Measurements from ENCODE around the gene NME9.
"Not testable (repeated sequence)": the region's sequence is repeated elsewhere in the genome, so short reads cannot be mapped to it uniquely, and the experiment has no call there.

NME9 gene

DNA sequence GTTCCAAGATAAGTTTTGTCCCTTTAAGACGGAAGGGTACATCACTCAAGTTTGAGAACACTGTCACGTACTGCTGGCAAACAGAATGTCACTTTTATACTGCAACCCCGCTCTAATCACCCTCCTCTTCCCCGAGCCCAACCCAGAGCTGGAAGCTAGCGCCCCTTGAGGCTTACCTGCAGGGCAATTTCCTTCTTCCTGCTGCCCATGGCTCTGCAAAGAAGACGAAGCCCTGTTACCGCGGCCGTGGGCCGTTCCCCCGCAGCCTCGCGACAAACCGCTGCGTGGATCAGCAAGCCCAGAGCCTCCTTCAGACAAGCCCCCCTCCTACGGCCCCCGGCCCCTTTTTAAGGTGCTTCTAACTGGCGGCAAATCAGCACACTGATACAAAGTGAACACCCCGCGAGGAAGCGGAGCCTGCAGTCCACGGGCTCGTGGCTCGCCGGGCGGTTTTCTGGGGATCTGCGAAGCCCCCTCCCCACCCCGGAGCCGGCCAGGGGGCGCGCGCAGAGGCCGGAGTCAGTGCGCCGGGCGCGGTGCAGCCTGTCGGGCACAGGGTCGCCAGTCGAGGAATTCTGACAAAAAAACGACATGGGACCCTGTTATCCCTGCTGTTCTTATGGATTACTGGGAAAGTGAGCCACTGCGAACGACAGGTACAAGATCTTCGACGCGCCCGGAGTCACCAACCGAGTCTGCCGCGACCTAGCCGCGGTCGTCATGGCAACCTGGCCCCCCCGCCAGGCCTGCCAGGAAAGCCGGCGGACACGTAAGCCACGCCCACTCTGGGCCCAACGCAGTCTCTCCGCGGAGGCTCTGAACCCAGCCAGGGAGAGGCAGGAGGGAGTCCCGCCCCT lies at the start of gene NME9:
NME9 (minus strand) TSS at position 725 of the 857 bp plus-strand sequence; CDS start at position 209, 516 bp downstream.
- Histone ChIP-seq H3K36me3 (ENCODE audit: control insufficient read depth, insufficient read depth, low read length) (no peaks in the 10 kb centered on the region), H3K27me3 (ENCODE audit: control insufficient read depth, insufficient read depth, low read length) (no peaks in the 10 kb centered on the region), H3K4me1 (ENCODE audit: control insufficient read depth, insufficient read depth, low read length) (no peaks in the 10 kb centered on the region), H3K4me3 (ENCODE audit: low read length) (peak within 1 kb of the TSS; percentile 50; the same call in 1 of the 2 replicates), H3K27ac (ENCODE audit: low read length) (no peak within 1 kb of the TSS), H3K9me3 (ENCODE audit: control insufficient read depth, insufficient read depth, low read length) (no peaks in the 10 kb centered on the region)
- WGBS (ENCODE audit: insufficient coverage, insufficient read length): no CpG with 5 or more reads among the region's 62 CpGs
- peak; percentile 94 for DNase-seq (ENCODE audit: low read depth, low spot score)

DNA sequence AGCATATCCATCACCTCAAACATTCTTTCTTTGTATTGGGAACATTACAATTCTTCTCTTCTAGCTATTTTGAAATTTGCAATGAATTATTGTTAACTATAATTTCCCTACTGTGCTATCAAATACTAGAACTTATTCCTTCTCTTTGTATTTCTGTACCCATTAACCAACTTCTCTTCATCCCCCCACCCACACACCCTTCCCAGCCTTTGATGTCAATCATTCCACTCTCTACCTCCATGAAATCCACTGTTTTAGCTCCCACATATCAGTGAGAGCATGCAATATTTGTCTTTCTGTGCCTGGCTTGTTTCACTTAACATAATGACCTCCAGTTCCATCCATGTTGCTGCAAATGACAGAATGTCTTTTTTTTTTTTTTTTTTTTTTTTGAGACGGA lies 49.3 kb upstream of the NME9 start:
- Histone ChIP-seq H3K27me3 (ENCODE audit: control insufficient read depth, insufficient read depth, low read length) (no peaks in the 10 kb centered on the region), H3K9me3 (ENCODE audit: control insufficient read depth, insufficient read depth, low read length) (no peaks in the 10 kb centered on the region; the same call in 1 of the 2 replicates), H3K4me1 (ENCODE audit: control insufficient read depth, insufficient read depth, low read length) (0 out of 2 replicates have a peak, but pooled peaks cover 2% of the 10 kb centered on the region), H3K27ac (ENCODE audit: low read length) (no peak overlapping the region), H3K36me3 (ENCODE audit: control insufficient read depth, insufficient read depth, low read length) (no peaks in the 10 kb centered on the region), H3K4me3 (ENCODE audit: low read length) (no peak overlapping the region)
- no peak for DNase-seq (ENCODE audit: low read depth, low spot score)
- no CpG with 5 or more reads among the region's 1 CpG for WGBS (ENCODE audit: insufficient coverage, insufficient read length)

DNA sequence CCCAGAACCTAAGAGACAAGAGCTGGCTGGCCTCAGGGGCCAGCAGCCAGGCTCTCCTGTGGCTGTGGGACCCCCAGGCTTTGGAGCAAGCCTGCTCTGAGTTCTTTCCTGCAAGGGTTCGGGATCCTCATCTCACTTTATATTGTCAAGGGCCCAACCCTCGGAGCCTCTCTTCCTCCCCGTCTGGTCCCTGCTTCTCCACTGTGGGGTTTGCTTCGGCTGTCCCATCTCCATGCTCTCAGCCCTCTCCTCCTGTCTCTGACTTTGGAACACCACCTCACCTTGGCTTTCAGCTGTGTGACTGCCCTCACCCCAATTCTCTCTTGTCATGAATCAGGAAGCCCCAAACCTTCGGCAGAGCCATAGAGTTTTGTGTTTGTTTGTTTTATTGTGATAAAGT lies 48.7 kb upstream of the NME9 start:
- DNase-seq (ENCODE audit: low read depth, low spot score): no peak
- WGBS (ENCODE audit: insufficient coverage, insufficient read length): no CpG with 5 or more reads among the region's 5 CpGs
- H3K9me3 ChIP-seq (ENCODE audit: control insufficient read depth, insufficient read depth, low read length): no peaks in the 10 kb centered on the region
- 0 out of 2 replicates have a peak, but pooled peaks cover 2% of the 10 kb centered on the region for H3K4me1 ChIP-seq (ENCODE audit: control insufficient read depth, insufficient read depth, low read length)
- no peak overlapping the region for H3K27ac ChIP-seq (ENCODE audit: low read length)
- H3K27me3 ChIP-seq (ENCODE audit: control insufficient read depth, insufficient read depth, low read length): no peaks in the 10 kb centered on the region
- no peak overlapping the region for H3K4me3 ChIP-seq (ENCODE audit: low read length)
- H3K36me3 ChIP-seq (ENCODE audit: control insufficient read depth, insufficient read depth, low read length): no peaks in the 10 kb centered on the region

DNA sequence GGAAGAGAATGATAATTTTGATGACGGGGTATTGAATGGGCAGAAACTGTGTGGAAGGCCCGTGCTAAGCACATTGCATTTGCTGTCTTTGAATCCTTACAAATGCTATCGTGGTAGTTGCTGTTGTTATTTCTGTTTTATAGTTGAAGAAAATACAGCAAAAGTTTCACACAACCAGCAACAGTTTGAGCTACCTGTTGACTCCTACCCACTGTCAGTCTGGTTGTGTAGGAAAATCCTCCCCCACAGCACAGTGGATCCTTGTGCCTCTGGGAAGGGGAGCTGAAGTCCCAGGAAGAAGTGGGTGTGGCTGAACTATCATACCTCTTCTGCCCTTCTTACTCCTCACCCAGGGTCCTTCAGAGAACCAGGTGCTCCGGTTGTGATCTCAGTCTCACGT lies 48.2 kb upstream of the NME9 start:
- Histone ChIP-seq H3K9me3 (ENCODE audit: control insufficient read depth, insufficient read depth, low read length) (no peaks in the 10 kb centered on the region), H3K4me1 (ENCODE audit: control insufficient read depth, insufficient read depth, low read length) (0 out of 2 replicates have a peak, but pooled peaks cover 2% of the 10 kb centered on the region), H3K27me3 (ENCODE audit: control insufficient read depth, insufficient read depth, low read length) (no peaks in the 10 kb centered on the region), H3K4me3 (ENCODE audit: low read length) (no peak overlapping the region), H3K27ac (ENCODE audit: low read length) (no peak overlapping the region), H3K36me3 (ENCODE audit: control insufficient read depth, insufficient read depth, low read length) (no peaks in the 10 kb centered on the region)
- no peak for DNase-seq (ENCODE audit: low read depth, low spot score)
- WGBS (ENCODE audit: insufficient coverage, insufficient read length): 100% methylated on average over 1 of the region's 5 CpGs

GRCh38 chr3:138377212-138377611 lies 47.6 kb upstream of the NME9 start:
- H3K9me3 ChIP-seq (ENCODE audit: control insufficient read depth, insufficient read depth, low read length); H3K27me3 ChIP-seq (ENCODE audit: control insufficient read depth, insufficient read depth, low read length); H3K4me3 ChIP-seq (ENCODE audit: low read length); DNase-seq (ENCODE audit: low read depth, low spot score); H3K36me3 ChIP-seq (ENCODE audit: control insufficient read depth, insufficient read depth, low read length); H3K27ac ChIP-seq (ENCODE audit: low read length); H3K4me1 ChIP-seq (ENCODE audit: control insufficient read depth, insufficient read depth, low read length): not testable (repeated sequence)
- no CpG with 5 or more reads among the region's 11 CpGs for WGBS (ENCODE audit: insufficient coverage, insufficient read length)

DNA sequence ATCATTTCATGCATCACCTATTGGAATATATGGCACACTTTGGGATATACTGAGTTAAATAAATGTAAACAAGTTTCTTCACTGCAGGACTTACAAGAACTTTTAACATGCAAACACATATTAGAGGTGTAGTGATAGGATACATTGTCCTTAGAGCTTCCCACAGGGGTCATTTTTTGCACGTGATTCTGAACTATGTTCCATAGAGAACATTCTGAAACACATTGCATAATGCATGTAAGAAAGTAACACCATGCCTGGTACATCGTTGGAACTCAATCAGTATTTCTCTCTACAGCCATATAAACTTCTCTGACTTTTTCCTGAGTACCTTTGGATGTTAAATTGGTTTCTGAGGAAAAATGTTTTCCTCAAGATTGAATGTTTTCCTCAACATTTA lies 47.0 kb upstream of the NME9 start:
- Histone ChIP-seq H3K4me1 (ENCODE audit: control insufficient read depth, insufficient read depth, low read length) (no peaks in the 10 kb centered on the region), H3K9me3 (ENCODE audit: control insufficient read depth, insufficient read depth, low read length) (no peaks in the 10 kb centered on the region), H3K27ac (ENCODE audit: low read length) (no peak overlapping the region), H3K4me3 (ENCODE audit: low read length) (no peak overlapping the region), H3K27me3 (ENCODE audit: control insufficient read depth, insufficient read depth, low read length) (no peaks in the 10 kb centered on the region), H3K36me3 (ENCODE audit: control insufficient read depth, insufficient read depth, low read length) (no peaks in the 10 kb centered on the region)
- WGBS (ENCODE audit: insufficient coverage, insufficient read length): no CpG with 5 or more reads among the region's 2 CpGs
- no peak for DNase-seq (ENCODE audit: low read depth, low spot score)

DNA sequence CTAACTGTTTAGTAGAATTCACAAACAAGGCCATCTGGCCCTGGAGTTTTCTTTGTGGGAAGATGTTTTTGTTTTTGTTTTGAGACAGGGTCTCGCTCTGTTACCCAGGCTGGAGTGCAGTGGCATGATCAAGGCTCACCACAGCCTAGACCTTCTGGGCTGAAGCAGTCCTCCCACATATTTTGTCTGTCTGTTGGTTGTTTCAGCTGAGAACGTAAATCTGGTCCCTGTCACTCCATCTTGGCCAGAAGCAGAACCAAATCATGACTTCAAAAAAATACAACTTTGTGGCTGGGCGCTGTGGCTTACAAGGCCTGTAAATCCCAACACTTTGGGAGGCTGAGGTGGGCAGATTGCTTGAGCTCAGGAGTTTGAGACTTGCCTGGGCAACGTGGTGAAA lies 45.8 kb upstream of the NME9 start:
- no CpG with 5 or more reads among the region's 4 CpGs for WGBS (ENCODE audit: insufficient coverage, insufficient read length)
- H3K9me3 ChIP-seq (ENCODE audit: control insufficient read depth, insufficient read depth, low read length): no peaks in the 10 kb centered on the region
- no peak for DNase-seq (ENCODE audit: low read depth, low spot score)
- no peaks in the 10 kb centered on the region for H3K4me1 ChIP-seq (ENCODE audit: control insufficient read depth, insufficient read depth, low read length)
- no peak overlapping the region for H3K4me3 ChIP-seq (ENCODE audit: low read length)
- no peaks in the 10 kb centered on the region for H3K36me3 ChIP-seq (ENCODE audit: control insufficient read depth, insufficient read depth, low read length)
- H3K27ac ChIP-seq (ENCODE audit: low read length): no peak overlapping the region
- no peaks in the 10 kb centered on the region for H3K27me3 ChIP-seq (ENCODE audit: control insufficient read depth, insufficient read depth, low read length)

GRCh38 chr3:138374573-138375134 lies 45.0 kb upstream of the NME9 start:
- Histone ChIP-seq H3K27me3 (ENCODE audit: control insufficient read depth, insufficient read depth, low read length) (no peaks in the 10 kb centered on the region), H3K4me1 (ENCODE audit: control insufficient read depth, insufficient read depth, low read length) (no peaks in the 10 kb centered on the region), H3K27ac (ENCODE audit: low read length) (no peak overlapping the region), H3K9me3 (ENCODE audit: control insufficient read depth, insufficient read depth, low read length) (no peaks in the 10 kb centered on the region), H3K4me3 (ENCODE audit: low read length) (no peak overlapping the region), H3K36me3 (ENCODE audit: control insufficient read depth, insufficient read depth, low read length) (no peaks in the 10 kb centered on the region)
- DNase-seq (ENCODE audit: low read depth, low spot score): no peak
- WGBS (ENCODE audit: insufficient coverage, insufficient read length): no CpG with 5 or more reads among the region's 2 CpGs

DNA sequence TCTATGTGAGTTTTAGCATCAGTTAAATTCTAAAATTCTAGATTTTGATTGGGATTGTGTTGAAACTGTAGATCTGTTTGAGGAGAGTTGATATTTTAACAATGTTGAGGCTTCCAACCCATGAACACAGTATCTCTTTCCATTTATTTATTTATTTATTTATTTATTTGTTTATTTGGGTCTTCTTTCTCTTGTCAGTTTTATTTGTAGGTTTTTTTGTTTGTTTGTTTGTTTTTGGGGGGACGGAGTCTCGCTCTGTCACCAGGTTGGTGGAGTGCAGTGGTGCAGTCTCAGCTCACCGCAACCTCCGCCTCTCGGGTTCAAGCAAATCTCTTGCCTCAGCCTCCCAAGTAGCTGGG lies 44.1 kb upstream of the NME9 start:
- Histone ChIP-seq H3K27me3 (ENCODE audit: control insufficient read depth, insufficient read depth, low read length) (no peaks in the 10 kb centered on the region), H3K9me3 (ENCODE audit: control insufficient read depth, insufficient read depth, low read length) (no peaks in the 10 kb centered on the region), H3K36me3 (ENCODE audit: control insufficient read depth, insufficient read depth, low read length) (no peaks in the 10 kb centered on the region), H3K27ac (ENCODE audit: low read length) (no peak overlapping the region), H3K4me1 (ENCODE audit: control insufficient read depth, insufficient read depth, low read length) (no peaks in the 10 kb centered on the region), H3K4me3 (ENCODE audit: low read length) (no peak overlapping the region)
- no peak for DNase-seq (ENCODE audit: low read depth, low spot score)
- WGBS (ENCODE audit: insufficient coverage, insufficient read length): no CpG with 5 or more reads among the region's 5 CpGs

DNA sequence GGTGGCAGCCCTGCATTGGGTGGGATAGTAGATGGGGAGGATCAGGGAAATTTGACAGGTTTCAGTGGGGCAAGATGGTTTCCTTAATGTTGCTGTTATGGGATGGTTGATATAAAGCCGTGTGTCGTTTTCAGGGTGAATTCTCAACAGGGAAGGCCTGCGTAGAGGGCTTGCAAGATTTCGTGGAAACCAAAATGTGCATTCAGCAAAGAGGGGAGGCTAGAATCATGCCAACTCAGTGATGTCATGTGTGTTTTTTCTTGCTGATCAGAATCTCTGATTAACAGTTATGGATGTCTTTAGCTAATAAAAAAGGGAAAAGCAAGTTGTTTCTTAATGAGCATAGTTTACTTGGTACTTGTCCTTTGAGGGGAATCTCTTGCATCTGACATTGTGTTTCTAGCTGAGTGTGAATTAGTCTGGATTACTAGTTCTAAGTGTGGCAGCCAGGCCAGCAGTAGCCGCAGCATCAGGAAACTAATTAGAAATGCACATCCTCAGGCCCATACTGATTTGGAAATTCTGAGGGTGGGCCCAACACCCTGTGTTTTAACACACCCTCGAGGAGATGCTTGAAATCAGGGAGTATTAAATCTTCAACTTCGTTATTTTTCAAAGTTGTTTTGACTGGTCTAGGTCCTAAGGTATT lies 43.6 kb upstream of the NME9 start:
- Histone ChIP-seq H3K36me3 (ENCODE audit: control insufficient read depth, insufficient read depth, low read length) (no peaks in the 10 kb centered on the region), H3K27me3 (ENCODE audit: control insufficient read depth, insufficient read depth, low read length) (no peaks in the 10 kb centered on the region), H3K27ac (ENCODE audit: low read length) (no peak overlapping the region), H3K4me3 (ENCODE audit: low read length) (no peak overlapping the region), H3K9me3 (ENCODE audit: control insufficient read depth, insufficient read depth, low read length) (no peaks in the 10 kb centered on the region), H3K4me1 (ENCODE audit: control insufficient read depth, insufficient read depth, low read length) (no peaks in the 10 kb centered on the region)
- no CpG with 5 or more reads among the region's 7 CpGs for WGBS (ENCODE audit: insufficient coverage, insufficient read length)
- no peak for DNase-seq (ENCODE audit: low read depth, low spot score)
